K562 (cell line): ENCODE measurements around the gene ALG5.

Source experiments
- CCAR2 ChIP-seq: fragments of 200-400 bp; formaldehyde crosslinking; IDR thresholded peaks from 2 replicates; pipeline ENCODE4 v1.6.1; 2017; ENCODE audit warnings: mild to moderate bottlenecking, low read depth, low read length
- CHD4 ChIP-seq: fragments of 200-600 bp; sonication (generic); IDR thresholded peaks from 3 replicates; pipeline ENCODE4 v1.6.1; 2012; ENCODE audit warnings: low read depth, mild to moderate bottlenecking, mixed read lengths, low read length, inconsistent platforms; ENCODE audit not compliant: insufficient read depth, insufficient replicate concordance, poor library complexity, severe bottlenecking
- CTCF ChIP-seq, 3 experiments: IDR thresholded peaks in 2 of 3; conservative IDR thresholded peaks in 1 of 3; 2 replicates each; pipeline ENCODE4 v1.5.1; 2011 to 2012; ENCODE audit warnings: low read length in 3 of 3, mild to moderate bottlenecking in 3 of 3, control low read depth in 2 of 3, improper control_type of control experiment in 1 of 3, inconsistent platforms in 1 of 3, low read depth in 1 of 3, mixed read lengths in 1 of 3, moderate library complexity in 1 of 3; ENCODE audit not compliant: insufficient read depth in 2 of 3
- HNRNPUL1 ChIP-seq: fragments of 200-400 bp; formaldehyde crosslinking; IDR thresholded peaks from 2 replicates; pipeline ENCODE4 v1.6.1; 2017; ENCODE audit warnings: low read length
- NFXL1 ChIP-seq: fragments of 450-650 bp; formaldehyde crosslinking; IDR thresholded peaks from 2 replicates; pipeline ENCODE4 v1.4.0; 2021; ENCODE audit warnings: mild to moderate bottlenecking
- SIN3A ChIP-seq, 2 experiments: fragments of 150-350 bp in 1 of 2; IDR thresholded peaks; 2 replicates each; pipeline ENCODE4 v1.6.1; 2011 to 2016; ENCODE audit warnings: borderline replicate concordance in 2 of 2, low read depth in 2 of 2, low read length in 2 of 2, mild to moderate bottlenecking in 2 of 2, moderate library complexity in 2 of 2; ENCODE audit not compliant: control insufficient read depth in 1 of 2
- SRF ChIP-seq, 2 experiments: fragments of 250-450, 450-650 bp in 1 of 2; sonication (Bioruptor Pico) in 1 of 2; sonication (generic) in 1 of 2; formaldehyde crosslinking; IDR thresholded peaks; 2 replicates each; pipeline versions ENCODE4 v1.5.0 to v1.5.1; 2020 to 2022; ENCODE audit warnings: mild to moderate bottlenecking in 1 of 2, missing genetic modification reagents in 1 of 2
- SRSF7 ChIP-seq: fragments of 200-400 bp; formaldehyde crosslinking; optimal IDR thresholded peaks from 2 replicates; pipeline ENCODE3; 2017; ENCODE audit warnings: mild to moderate bottlenecking, low read depth, low read length
- STAG1 ChIP-seq: sonication (generic); formaldehyde crosslinking; IDR thresholded peaks from 2 replicates; pipeline ENCODE4 v1.5.0; 2020; ENCODE audit warnings: missing genetic modification reagents, borderline replicate concordance
- TSHZ1 ChIP-seq: fragments of 250-450 bp; sonication (Bioruptor Pico); IDR thresholded peaks from 2 replicates; pipeline ENCODE4 v1.4.0; 2020; ENCODE audit warnings: mild to moderate bottlenecking, moderate library complexity
- TF ChIP-seq, protein P1 (sequence below), 2 experiments: IDR thresholded peaks; 2 replicates each; pipeline ENCODE4 v1.6.1; 2012; ENCODE audit warnings: improper control_type of control experiment in 2 of 2, low read depth in 2 of 2, low read length in 2 of 2, borderline replicate concordance in 1 of 2

GRCh38 chr13:36921631-36922301, 77.4 kb downstream of the ALG5 start:
- TF ChIP-seq SRSF7 (no peak), NFXL1 (CRISPR knock-in tag) (no peak), SRF (CRISPR knock-in tag; IDR thresholded peaks at IDR 0.05) (no peak), TSHZ1 (no peak), STAG1 (CRISPR knock-in tag) (no peak), CTCF (IDR thresholded peaks at IDR 0.05 in 2 of 3, conservative IDR thresholded peaks at IDR 0.05 in 1 of 3; ENCODE audit: insufficient read depth in 2 of 3, low read depth in 1 of 3, low read length in 3 of 3) (no peak), SIN3A (IDR thresholded peaks at IDR 0.05; ENCODE audit: borderline replicate concordance in 2 of 2, control insufficient read depth in 1 of 2, low read depth in 2 of 2, low read length in 2 of 2) (no peak), HNRNPUL1 (no peak), CCAR2 (no peak), CHD4 (no peak)
- TF ChIP-seq, protein P1, sequence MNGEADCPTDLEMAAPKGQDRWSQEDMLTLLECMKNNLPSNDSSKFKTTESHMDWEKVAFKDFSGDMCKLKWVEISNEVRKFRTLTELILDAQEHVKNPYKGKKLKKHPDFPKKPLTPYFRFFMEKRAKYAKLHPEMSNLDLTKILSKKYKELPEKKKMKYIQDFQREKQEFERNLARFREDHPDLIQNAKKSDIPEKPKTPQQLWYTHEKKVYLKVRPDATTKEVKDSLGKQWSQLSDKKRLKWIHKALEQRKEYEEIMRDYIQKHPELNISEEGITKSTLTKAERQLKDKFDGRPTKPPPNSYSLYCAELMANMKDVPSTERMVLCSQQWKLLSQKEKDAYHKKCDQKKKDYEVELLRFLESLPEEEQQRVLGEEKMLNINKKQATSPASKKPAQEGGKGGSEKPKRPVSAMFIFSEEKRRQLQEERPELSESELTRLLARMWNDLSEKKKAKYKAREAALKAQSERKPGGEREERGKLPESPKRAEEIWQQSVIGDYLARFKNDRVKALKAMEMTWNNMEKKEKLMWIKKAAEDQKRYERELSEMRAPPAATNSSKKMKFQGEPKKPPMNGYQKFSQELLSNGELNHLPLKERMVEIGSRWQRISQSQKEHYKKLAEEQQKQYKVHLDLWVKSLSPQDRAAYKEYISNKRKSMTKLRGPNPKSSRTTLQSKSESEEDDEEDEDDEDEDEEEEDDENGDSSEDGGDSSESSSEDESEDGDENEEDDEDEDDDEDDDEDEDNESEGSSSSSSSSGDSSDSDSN (IDR thresholded peaks at IDR 0.05; ENCODE audit: borderline replicate concordance in 1 of 2, low read depth in 2 of 2, low read length in 2 of 2) = no peak
